Lower leg skin (tissue), 3 donors: ENCODE measurements around the gene LIPK.

Experiments used
- CTCF ChIP-seq, 3 donors: fragments of 450-650 bp; IDR thresholded peaks; one replicate each; pipeline ENCODE4 v1.5.1; 2016; ENCODE audit warnings: antibody characterized with exemption in 3 of 3, mild to moderate bottlenecking in 3 of 3, moderate library complexity in 2 of 3
- POLR2A ChIP-seq, 2 donors: fragments of 450-650 bp; IDR thresholded peaks; one replicate each; pipeline ENCODE4 v1.6.1; 2016 to 2017; ENCODE audit warnings: antibody characterized with exemption in 2 of 2, mild to moderate bottlenecking in 1 of 2, moderate library complexity in 1 of 2

DNA sequence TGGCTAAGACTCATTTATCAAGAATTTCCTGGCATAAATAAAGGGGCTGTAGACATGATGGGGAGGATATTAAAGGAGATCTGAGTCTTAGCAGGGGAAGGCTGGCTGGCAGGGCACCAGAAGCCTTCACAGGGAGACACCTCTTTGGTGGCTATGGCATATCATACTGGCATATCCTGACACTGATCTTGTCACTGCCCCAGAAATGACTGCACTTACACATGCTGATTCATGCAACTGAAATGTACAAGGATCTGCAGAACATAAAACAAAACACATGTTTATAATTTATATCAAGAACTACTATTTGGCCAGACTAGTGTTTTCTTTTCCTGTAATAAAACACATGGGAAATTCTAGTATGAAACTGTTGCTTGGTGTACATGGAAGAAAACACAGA lies 48.2 kb downstream of the LIPK start:
- no peak for TF ChIP-seq CTCF (IDR thresholded peaks at IDR 0.05)
- no peak for TF ChIP-seq POLR2A (IDR thresholded peaks at IDR 0.05)
